ENCODE data around the gene TTYH1. TPM values are rescaled to one million over a fixed set of nuclear protein-coding genes. Genes with fewer than 3 reads are reported as not detected.

TTYH1 gene
- total RNA-seq, 4 donors from 2014 or later = 0.63 to 17.8 (median 10.8) TPM

DNA sequence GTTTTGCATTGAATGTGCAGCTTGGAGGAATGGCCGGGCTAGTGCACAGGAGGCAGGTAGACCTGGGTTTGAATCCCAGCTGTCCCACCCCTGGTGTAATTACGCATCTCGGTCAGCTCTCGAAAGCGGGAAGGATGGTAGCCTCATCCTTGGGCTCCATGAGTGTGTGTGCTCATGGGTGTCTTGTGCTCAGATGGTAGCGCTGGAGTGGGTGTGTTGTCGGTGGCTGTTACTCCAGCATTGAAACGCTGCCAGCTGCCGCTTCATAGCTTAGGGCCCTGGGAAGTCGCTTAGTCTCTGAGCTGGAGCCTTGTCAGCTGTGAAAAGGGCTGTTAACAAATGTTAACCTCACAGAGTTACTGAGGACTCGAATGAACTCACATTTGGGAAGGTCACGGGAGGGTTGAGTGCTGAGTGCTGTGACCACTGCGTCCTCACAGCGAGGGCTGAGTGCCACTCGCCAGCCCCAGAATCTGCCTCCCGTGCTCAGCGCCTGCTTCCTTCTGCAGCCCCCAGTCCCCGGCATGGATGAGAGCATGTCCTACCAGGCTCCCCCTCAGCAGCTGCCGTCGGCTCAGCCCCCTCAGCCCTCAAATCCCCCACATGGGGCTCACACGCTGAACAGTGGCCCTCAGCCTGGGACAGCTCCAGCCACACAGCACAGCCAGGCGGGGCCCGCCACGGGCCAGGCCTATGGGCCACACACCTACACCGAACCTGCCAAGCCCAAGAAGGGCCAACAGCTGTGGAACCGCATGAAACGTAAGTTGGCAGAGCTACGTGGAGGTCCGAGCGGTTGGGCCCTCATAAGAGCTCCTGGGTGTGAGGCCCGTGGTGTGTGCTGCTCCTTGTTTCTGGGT lies 38.9 kb downstream of the TTYH1 start:
- no peak overlapping the region for H3K4me3 ChIP-seq (ENCODE audit: low read depth, poor library complexity, severe bottlenecking)
- 83 to 86% methylated on average over 19 to 31 of the region's 31 CpGs for WGBS, 2 donors
- intact Hi-C loops (cut with DNase I; ENCODE audit: low total_unique reads) = no loop called here
- DNase-seq (ENCODE audit: low spot score in 2 of 2) = peak in 1 of 2 donors; percentile 83
- TF ChIP-seq POLR2A (IDR thresholded peaks at IDR 0.05) = no peak
- TF ChIP-seq, protein P1, sequence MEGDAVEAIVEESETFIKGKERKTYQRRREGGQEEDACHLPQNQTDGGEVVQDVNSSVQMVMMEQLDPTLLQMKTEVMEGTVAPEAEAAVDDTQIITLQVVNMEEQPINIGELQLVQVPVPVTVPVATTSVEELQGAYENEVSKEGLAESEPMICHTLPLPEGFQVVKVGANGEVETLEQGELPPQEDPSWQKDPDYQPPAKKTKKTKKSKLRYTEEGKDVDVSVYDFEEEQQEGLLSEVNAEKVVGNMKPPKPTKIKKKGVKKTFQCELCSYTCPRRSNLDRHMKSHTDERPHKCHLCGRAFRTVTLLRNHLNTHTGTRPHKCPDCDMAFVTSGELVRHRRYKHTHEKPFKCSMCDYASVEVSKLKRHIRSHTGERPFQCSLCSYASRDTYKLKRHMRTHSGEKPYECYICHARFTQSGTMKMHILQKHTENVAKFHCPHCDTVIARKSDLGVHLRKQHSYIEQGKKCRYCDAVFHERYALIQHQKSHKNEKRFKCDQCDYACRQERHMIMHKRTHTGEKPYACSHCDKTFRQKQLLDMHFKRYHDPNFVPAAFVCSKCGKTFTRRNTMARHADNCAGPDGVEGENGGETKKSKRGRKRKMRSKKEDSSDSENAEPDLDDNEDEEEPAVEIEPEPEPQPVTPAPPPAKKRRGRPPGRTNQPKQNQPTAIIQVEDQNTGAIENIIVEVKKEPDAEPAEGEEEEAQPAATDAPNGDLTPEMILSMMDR (IDR thresholded peaks at IDR 0.05) = no peak

DNA sequence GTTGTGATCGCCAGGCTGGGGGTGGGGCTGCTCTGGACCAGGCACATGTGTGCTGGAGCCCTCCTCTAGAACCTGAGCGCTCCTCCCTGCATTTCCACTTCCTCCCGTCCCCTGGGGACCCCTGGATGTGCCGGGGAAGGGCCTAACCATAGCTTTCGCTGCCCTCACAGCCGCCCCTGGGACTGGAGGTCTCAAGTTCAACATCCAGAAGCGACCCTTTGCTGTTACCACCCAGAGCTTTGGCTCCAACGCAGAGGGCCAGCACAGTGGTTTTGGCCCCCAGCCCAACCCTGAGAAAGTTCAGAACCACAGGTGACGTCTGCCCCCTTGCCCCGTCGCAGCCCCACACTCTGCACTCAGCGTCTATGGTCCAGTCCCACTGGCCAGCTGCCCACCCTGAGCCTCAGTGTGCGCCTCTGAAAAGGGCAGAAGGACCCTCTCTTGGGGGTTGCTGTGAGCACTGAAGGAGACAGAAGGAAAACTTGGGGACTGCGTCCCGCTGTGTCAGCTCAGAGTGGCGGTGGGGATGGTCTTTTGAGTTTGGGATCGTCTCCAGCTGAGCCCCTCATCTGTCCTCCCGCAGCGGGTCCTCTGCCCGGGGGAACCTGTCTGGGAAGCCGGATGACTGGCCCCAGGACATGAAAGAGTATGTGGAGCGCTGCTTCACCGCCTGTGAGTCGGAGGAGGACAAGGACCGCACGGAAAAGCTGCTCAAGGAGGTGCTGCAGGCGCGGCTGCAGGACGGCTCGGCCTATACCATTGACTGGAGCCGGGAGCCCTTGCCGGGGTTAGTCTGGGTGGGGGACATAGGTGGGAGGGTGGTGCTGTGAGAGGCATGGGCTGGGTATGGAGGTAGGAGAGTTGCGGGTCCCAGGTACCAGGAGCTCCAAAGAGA lies 39.8 kb downstream of the TTYH1 start:
- DNase-seq (ENCODE audit: low spot score in 2 of 2) = peak in 1 of 2 donors; percentile 85
- intact Hi-C loops (cut with DNase I; ENCODE audit: low total_unique reads) = no loop called here
- 90 to 92% methylated on average over 32 to 33 of the region's 33 CpGs for WGBS, 2 donors
- TF ChIP-seq, protein P1 (IDR thresholded peaks at IDR 0.05) = no peak
- no peak for TF ChIP-seq POLR2A (IDR thresholded peaks at IDR 0.05)
- H3K4me3 ChIP-seq (ENCODE audit: low read depth, poor library complexity, severe bottlenecking) = no peak overlapping the region

DNA sequence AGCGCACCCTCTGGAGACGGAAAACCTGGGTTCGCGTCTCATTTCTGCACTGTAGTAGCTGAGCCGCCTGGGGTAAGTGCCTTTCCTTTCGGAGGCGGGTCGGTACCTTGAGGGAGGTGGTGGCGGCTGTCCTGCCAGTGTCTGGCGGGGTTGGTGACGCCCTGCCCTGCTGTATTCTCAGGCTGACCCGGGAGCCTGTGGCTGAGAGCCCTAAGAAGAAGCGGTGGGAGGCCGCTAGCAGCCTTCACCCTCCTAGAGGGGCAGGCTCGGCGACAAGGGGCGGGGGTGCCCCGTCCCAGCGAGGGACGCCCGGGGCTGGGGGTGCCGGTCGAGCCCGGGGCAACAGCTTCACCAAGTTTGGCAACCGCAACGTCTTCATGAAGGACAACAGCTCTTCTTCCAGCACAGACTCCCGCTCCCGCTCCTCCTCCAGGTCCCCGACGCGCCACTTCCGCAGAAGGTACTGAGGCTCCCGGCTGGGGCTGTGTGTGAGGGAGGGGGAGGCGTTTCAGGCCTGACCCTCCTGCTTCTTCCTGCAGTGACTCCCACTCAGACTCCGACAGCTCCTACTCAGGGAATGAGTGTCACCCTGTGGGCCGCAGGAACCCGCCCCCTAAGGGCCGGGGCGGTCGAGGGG lies 40.6 kb downstream of the TTYH1 start:
- WGBS, 2 donors = 92 to 93% methylated on average over 31 to 40 of the region's 40 CpGs
- no peak for TF ChIP-seq POLR2A (IDR thresholded peaks at IDR 0.05)
- TF ChIP-seq, protein P1 (IDR thresholded peaks at IDR 0.05) = no peak
- intact Hi-C loops (cut with DNase I; ENCODE audit: low total_unique reads) = no loop called here

DNA sequence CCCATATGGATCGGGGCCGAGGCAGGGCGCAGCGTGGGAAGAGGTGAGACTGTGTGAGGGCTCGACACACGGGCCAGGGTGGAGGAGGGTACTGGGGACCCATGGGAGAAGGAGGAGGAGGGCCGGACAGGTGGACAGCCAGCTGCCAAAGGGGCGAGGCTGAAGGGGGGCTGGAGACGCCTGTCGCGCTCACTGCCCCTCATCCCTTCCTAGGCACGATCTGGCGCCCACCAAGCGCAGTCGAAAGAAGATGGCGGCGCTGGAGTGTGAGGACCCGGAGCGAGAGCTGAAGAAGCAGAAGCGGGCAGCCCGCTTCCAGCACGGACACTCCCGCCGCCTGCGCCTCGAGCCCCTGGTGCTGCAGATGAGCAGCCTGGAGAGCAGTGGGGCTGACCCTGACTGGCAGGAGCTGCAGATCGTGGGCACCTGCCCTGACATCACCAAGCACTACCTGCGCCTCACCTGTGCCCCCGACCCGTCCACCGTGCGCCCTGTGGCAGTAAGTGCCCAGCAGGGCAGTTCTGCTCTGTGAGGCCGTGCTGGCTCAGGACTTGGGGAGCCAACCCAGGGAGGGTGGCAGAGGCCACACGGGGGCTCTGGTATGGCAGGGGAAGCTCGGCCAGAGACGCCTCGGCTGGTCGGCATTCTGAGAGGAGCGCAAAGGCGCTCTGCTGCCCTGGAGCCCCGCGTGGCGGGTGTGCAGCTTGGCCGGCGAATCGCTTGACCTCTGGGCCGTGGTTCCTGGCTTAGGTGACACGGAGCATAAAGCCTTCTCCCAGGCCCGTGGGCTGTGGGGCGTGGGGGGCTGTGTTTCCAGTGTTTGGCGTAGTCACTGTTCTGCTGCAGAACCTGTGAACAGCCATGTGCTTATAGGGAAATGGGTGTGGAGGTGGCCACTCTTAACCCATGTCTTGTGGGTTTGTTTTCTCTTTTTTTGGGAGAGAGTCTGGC lies 41.4 kb downstream of the TTYH1 start:
- TF ChIP-seq, protein P1 (IDR thresholded peaks at IDR 0.05) = no peak
- DNase-seq (ENCODE audit: low spot score in 2 of 2) = peak in 1 of 2 donors; percentile 80
- H3K4me3 ChIP-seq (ENCODE audit: low read depth, poor library complexity, severe bottlenecking) = no peak overlapping the region
- intact Hi-C loops (cut with DNase I; ENCODE audit: low total_unique reads) = no loop called here
- WGBS, 2 donors = 92% methylated on average over 51 of the region's 51 CpGs

More for the DNA sequence above, 40.6 kb downstream of the TTYH1 start:
- DNase-seq (ENCODE audit: low spot score in 2 of 2) = peak in 1 of 2 donors; percentile 81
- no peak overlapping the region for H3K4me3 ChIP-seq (ENCODE audit: low read depth, poor library complexity, severe bottlenecking)
